Measurements from ENCODE around the gene ITGB1BP1. TPM values are rescaled to one million over a fixed set of nuclear protein-coding genes. Genes with fewer than 3 reads are reported as not detected.
A peak's percentile ranks its signal among the peaks of the same experiment; 100 is the strongest.

ITGB1BP1 gene
- total RNA-seq, 4 donors from 2014 or later, result 22.8 to 46.2 (median 29.2) TPM

- Histone ChIP-seq H3K4me3 (no peak overlapping the region), H3K9me3 (no peaks in the 10 kb centered on the region), H3K27me3 (no peaks in the 10 kb centered on the region), H3K4me1 (no peaks in the 10 kb centered on the region), H3K36me3 (peaks cover 0 to 56% (median 0%) of the 10 kb centered on the region in 3 donors), H3K27ac (peak overlapping the region in 1 of 4 donors; percentile 14)
- TF ChIP-seq POLR2A (IDR thresholded peaks at IDR 0.05) (no peak), CTCF (IDR thresholded peaks at IDR 0.05) (no peak)
- DNase-seq, result no peak
These were observed 30.2 kb downstream of the ITGB1BP1 start for GRCh38 chr2:9392898-9393765.

GRCh38 chr2:9391961-9392720, 31.2 kb downstream of the ITGB1BP1 start:
- no peak overlapping the region for H3K4me3 ChIP-seq
- H3K27me3 ChIP-seq, result no peaks in the 10 kb centered on the region
- DNase-seq, result no peak
- H3K36me3 ChIP-seq, result peaks cover 0 to 57% (median 0%) of the 10 kb centered on the region in 3 donors
- no peak overlapping the region for H3K27ac ChIP-seq
- TF ChIP-seq POLR2A (IDR thresholded peaks at IDR 0.05), result no peak
- no peaks in the 10 kb centered on the region for H3K4me1 ChIP-seq
- H3K9me3 ChIP-seq, result no peaks in the 10 kb centered on the region

- H3K27me3 ChIP-seq, result no peaks in the 10 kb centered on the region
- no peak for DNase-seq
- no peaks in the 10 kb centered on the region for H3K4me1 ChIP-seq
- H3K9me3 ChIP-seq, result no peaks in the 10 kb centered on the region
- H3K36me3 ChIP-seq, result peaks cover 0 to 56% (median 0%) of the 10 kb centered on the region in 3 donors
- TF ChIP-seq CTCF (IDR thresholded peaks at IDR 0.05), result no peak
- no peak for TF ChIP-seq POLR2A (IDR thresholded peaks at IDR 0.05)
- H3K27ac ChIP-seq, result no peak overlapping the region
- no peak overlapping the region for H3K4me3 ChIP-seq
These were observed 32.3 kb downstream of the ITGB1BP1 start for GRCh38 chr2:9390991-9391390.

- no peaks in the 10 kb centered on the region for H3K9me3 ChIP-seq
- H3K36me3 ChIP-seq, result peaks cover 0 to 58% (median 0%) of the 10 kb centered on the region in 3 donors
These were observed 33.0 kb downstream of the ITGB1BP1 start for GRCh38 chr2:9390151-9390850.

More at GRCh38 chr2:9390151-9390850, 33.0 kb downstream of the ITGB1BP1 start:
- H3K4me3 ChIP-seq, result no peak overlapping the region
- no peaks in the 10 kb centered on the region for H3K27me3 ChIP-seq
- H3K4me1 ChIP-seq, result no peaks in the 10 kb centered on the region
- TF ChIP-seq CTCF (IDR thresholded peaks at IDR 0.05) (no peak), POLR2A (IDR thresholded peaks at IDR 0.05) (no peak)
- no peak for DNase-seq
- H3K27ac ChIP-seq, result no peak overlapping the region

Data from Peyer's patch (tissue), 4 donors.